IMR-90 (cell line): Measurements from ENCODE around the gene AGBL1. TPM values are rescaled to one million over a fixed set of nuclear protein-coding genes. Genes with fewer than 3 reads are reported as not detected.

ENCODE experiments used
- ATAC-seq: fragments of 200-7000 bp; cut with Tn5 transposase; 2 replicates; pipeline ENCODE4 v1.9.1; 2020; ENCODE audit warnings: low read depth, mild to moderate bottlenecking, moderate library complexity
- BruUV-seq: library from RNA; stranded (reverse); fragments of 400-500 nt; replicated peaks from 2 replicates; lab custom pipeline; 2021; lab: Mats Ljungman, UMichigan
- CTCF ChIA-PET: fragments of 300-600 bp; formaldehyde crosslinking; extraction: SDS; loops from one replicate; lab custom pipeline; 2021; ENCODE audit warnings: antibody characterized with exemption; lab: Yijun Ruan, JAX
- POLR2A ChIA-PET: fragments of 300-600 bp; sonication (Branson Sonifier 250); formaldehyde crosslinking; loops from one replicate; lab custom pipeline; 2022; ENCODE audit warnings: antibody characterized with exemption; ENCODE audit not compliant: unreplicated experiment; lab: Charles Lee
- DNase-seq: peaks from one replicate; pipeline ENCODE4 v3.0.0; 2013
- H2AFZ ChIP-seq: replicated peaks from 2 replicates; pipeline ENCODE3; 2013; ENCODE audit warnings: low read length, mild to moderate bottlenecking; ENCODE audit not compliant: poor library complexity
- H2AK5ac ChIP-seq: 2 replicates; pipeline ENCODE4 v1.6.1; 2013; ENCODE audit warnings: low read depth, low read length, inconsistent platforms
- H2AK9ac ChIP-seq: replicated peaks from 2 replicates; pipeline ENCODE3; 2013; ENCODE audit warnings: mild to moderate bottlenecking, low read depth, low read length, moderate library complexity; ENCODE audit not compliant: poor library complexity
- H2BK120ac ChIP-seq: 2 replicates; pipeline ENCODE4 v1.6.1; 2013; ENCODE audit warnings: low read depth, low read length, inconsistent platforms
- H2BK15ac ChIP-seq: 3 replicates; pipeline ENCODE4 v1.6.1; 2013; ENCODE audit warnings: low read depth, low read length, inconsistent platforms
- H2BK20ac ChIP-seq: 2 replicates; pipeline ENCODE4 v1.6.1; 2013; ENCODE audit warnings: low read depth, mild to moderate bottlenecking, inconsistent platforms, low read length, moderate library complexity
- H2BK5ac ChIP-seq: 2 replicates; pipeline ENCODE4 v1.6.1; 2013; ENCODE audit warnings: mild to moderate bottlenecking, low read depth, low read length, inconsistent platforms; ENCODE audit not compliant: poor library complexity, severe bottlenecking
- H3K14ac ChIP-seq: replicated peaks from 2 replicates; pipeline ENCODE4 v1.6.1; 2013; ENCODE audit warnings: low read depth, low read length, inconsistent platforms
- H3K18ac ChIP-seq: 2 replicates; pipeline ENCODE4 v1.6.1; 2013; ENCODE audit warnings: low read depth, low read length, control low read depth
- H3K23ac ChIP-seq: 2 replicates; pipeline ENCODE4 v1.6.1; 2013; ENCODE audit warnings: low read depth, low read length, inconsistent platforms
- H3K27ac ChIP-seq: 2 replicates; pipeline ENCODE4 v1.5.1; 2013; ENCODE audit warnings: mild to moderate bottlenecking, control low read depth, low read length; ENCODE audit not compliant: insufficient read depth
- H3K27me3 ChIP-seq: 2 replicates; pipeline ENCODE4 v1.6.1; 2013; ENCODE audit warnings: low read length; ENCODE audit not compliant: control insufficient read depth, insufficient read depth
- H3K36me3 ChIP-seq: 2 replicates; pipeline ENCODE4 v1.6.1; 2013; ENCODE audit warnings: low read length, mixed read lengths; ENCODE audit not compliant: control insufficient read depth, insufficient read depth
- H3K4ac ChIP-seq: 2 replicates; pipeline ENCODE4 v1.6.1; 2013; ENCODE audit warnings: low read depth, low read length, inconsistent platforms
- H3K4me1 ChIP-seq: 2 replicates; pipeline ENCODE4 v1.6.1; 2013; ENCODE audit warnings: low read length, mixed read lengths; ENCODE audit not compliant: control insufficient read depth, insufficient read depth
- H3K4me2 ChIP-seq: 2 replicates; pipeline ENCODE4 v1.6.1; 2013; ENCODE audit warnings: low read depth, mild to moderate bottlenecking, control low read depth, low read length, moderate library complexity
- H3K4me3 ChIP-seq: 2 replicates; pipeline ENCODE4 v1.5.1; 2013; ENCODE audit warnings: low read depth, mild to moderate bottlenecking, control low read depth, low read length, moderate library complexity; ENCODE audit not compliant: insufficient read depth
- H3K56ac ChIP-seq: 2 replicates; pipeline ENCODE4 v1.6.1; 2013; ENCODE audit warnings: low read length, inconsistent platforms; ENCODE audit not compliant: insufficient read depth; ENCODE audit errors: extremely low read depth
- H3K79me1 ChIP-seq, 2 experiments: 2 replicates each; pipeline ENCODE4 v1.6.1; 2013; ENCODE audit warnings: low read length in 2 of 2, inconsistent platforms in 1 of 2, low read depth in 1 of 2
- H3K9ac ChIP-seq: 2 replicates; pipeline ENCODE4 v1.6.1; 2013; ENCODE audit warnings: low read depth, low read length, control low read depth
- H3K9me1 ChIP-seq: 2 replicates; pipeline ENCODE4 v1.6.1; 2013; ENCODE audit warnings: low read length, inconsistent platforms; ENCODE audit not compliant: insufficient read depth
- H3K9me3 ChIP-seq: 2 replicates; pipeline ENCODE4 v1.6.1; 2013; ENCODE audit warnings: low read length; ENCODE audit not compliant: control insufficient read depth, insufficient read depth
- H4K20me1 ChIP-seq: 2 replicates; pipeline ENCODE4 v1.6.1; 2013; ENCODE audit warnings: low read length, inconsistent platforms; ENCODE audit not compliant: insufficient read depth
- H4K5ac ChIP-seq: 2 replicates; pipeline ENCODE4 v1.6.1; 2013; ENCODE audit warnings: mild to moderate bottlenecking, low read depth, low read length, control low read depth
- H4K8ac ChIP-seq, 2 experiments: 2 replicates each; pipeline ENCODE4 v1.6.1; 2013; ENCODE audit warnings: low read depth in 2 of 2, low read length in 2 of 2, control low read depth in 1 of 2, inconsistent platforms in 1 of 2
- H4K91ac ChIP-seq: 2 replicates; pipeline ENCODE4 v1.6.1; 2013; ENCODE audit warnings: low read depth, low read length, inconsistent platforms; ENCODE audit not compliant: insufficient read depth
- BHLHE40 ChIP-seq: fragments of 150-350 bp; IDR thresholded peaks from 2 replicates; pipeline ENCODE4 v1.6.1; 2016; ENCODE audit warnings: mild to moderate bottlenecking, low read depth, low read length
- CEBPB ChIP-seq: IDR thresholded peaks from 2 replicates; pipeline ENCODE4 v1.6.1; 2012; ENCODE audit warnings: low read depth, low read length, improper control_type of control experiment
- CHD1 ChIP-seq: IDR thresholded peaks from 2 replicates; pipeline ENCODE4 v1.6.1; 2012; ENCODE audit warnings: low read depth, low read length, improper control_type of control experiment
- FOS ChIP-seq: fragments of 150-350 bp; IDR thresholded peaks from 2 replicates; pipeline ENCODE4 v1.6.1; 2016; ENCODE audit warnings: low read depth, low read length
- MAFK ChIP-seq: IDR thresholded peaks from 2 replicates; pipeline ENCODE4 v1.6.1; 2012; ENCODE audit warnings: low read depth, low read length, improper control_type of control experiment
- MAZ ChIP-seq: IDR thresholded peaks from 2 replicates; pipeline ENCODE4 v1.6.1; 2012; ENCODE audit warnings: low read depth, mild to moderate bottlenecking, low read length, improper control_type of control experiment, moderate library complexity, borderline replicate concordance
- MXI1 ChIP-seq: IDR thresholded peaks from 2 replicates; pipeline ENCODE4 v1.6.1; 2012; ENCODE audit warnings: low read depth, mild to moderate bottlenecking, low read length, moderate library complexity, borderline replicate concordance
- NFE2L2 ChIP-seq: fragments of 150-350 bp; IDR thresholded peaks from 2 replicates; pipeline ENCODE4 v1.6.1; 2016; ENCODE audit warnings: low read depth, mild to moderate bottlenecking, low read length
- POLR2A ChIP-seq: IDR thresholded peaks from 2 replicates; pipeline ENCODE4 v1.6.1; 2012; ENCODE audit warnings: mild to moderate bottlenecking, low read depth, low read length
- RAD21 ChIP-seq: IDR thresholded peaks from 2 replicates; pipeline ENCODE4 v1.6.1; 2012; ENCODE audit warnings: low read length, improper control_type of control experiment
- RCOR1 ChIP-seq: IDR thresholded peaks from 2 replicates; pipeline ENCODE4 v1.6.1; 2012; ENCODE audit warnings: mild to moderate bottlenecking, low read length, improper control_type of control experiment; ENCODE audit not compliant: insufficient replicate concordance
- RFX5 ChIP-seq: IDR thresholded peaks from 2 replicates; pipeline ENCODE4 v1.8.0; 2012; ENCODE audit warnings: low read depth, mild to moderate bottlenecking, low read length, moderate library complexity
- WGBS, 2 experiments: methylation state at CpG; one replicate each; pipeline versions ENCODE4 v1.1.5 to v1.1.7; 2013; ENCODE audit warnings: missing lambda C conversion rate in 2 of 2; ENCODE audit not compliant: insufficient read length in 1 of 2; ENCODE audit errors: extremely low coverage in 2 of 2; 5-methylcytosine and 5-hydroxymethylcytosine counted together
- dilution Hi-C: fragments of 300-500 bp; cut with HindIII; formaldehyde crosslinking; loops from one replicate; pipeline ENCODE4 v1.14.3; 2018; ENCODE audit warnings: low sequenced_read_pairs; ENCODE audit not compliant: unreplicated experiment
- in situ Hi-C: fragments of 300-500 bp; cut with MboI; formaldehyde crosslinking; loops from 3 replicates; pipeline ENCODE4 v1.14.3; 2019; ENCODE audit warnings: low sequenced_read_pairs, inconsistent platforms, mixed read lengths
- intact Hi-C: fragments of 100-400 bp; cut with micrococcal nuclease; formaldehyde crosslinking; loops from 2 replicates; pipeline ENCODE4 v1.10.0; 2022
- polyA plus RNA-seq, 3 experiments: library from polyadenylated mRNA; depleted of rRNA; stranded (reverse); fragments of >200 nt; gene quantifications; 2 replicates each; pipeline ENCODE4 v1.2.3, GENCODE V29; 2012; ENCODE audit warnings: low replicate concordance in 1 of 3
- total RNA-seq: library from RNA; depleted of rRNA; stranded (reverse); fragments of >200 nt; gene quantifications from 2 replicates; pipeline ENCODE4 v1.2.3, GENCODE V29; 2012
- TF ChIP-seq, protein P1 (sequence below): conservative IDR thresholded peaks from 2 replicates; pipeline ENCODE4 v1.5.1; 2012; ENCODE audit warnings: mild to moderate bottlenecking, low read depth, low read length, improper control_type of control experiment
- TF ChIP-seq, protein P2 (sequence below): fragments of 150-350 bp; IDR thresholded peaks from 2 replicates; pipeline ENCODE4 v1.6.1; 2016; ENCODE audit warnings: low read depth, mild to moderate bottlenecking, low read length, moderate library complexity, borderline replicate concordance
- TF ChIP-seq, protein P3 (sequence below): fragments of 150-350 bp; IDR thresholded peaks from 2 replicates; pipeline ENCODE4 v1.6.1; 2017; ENCODE audit warnings: mild to moderate bottlenecking, antibody characterized with exemption, low read length, low read depth

Gene AGBL1
- total and polyA plus RNA-seq, 2 of the 4 experiments (the other 2 are of a cell fraction) = not detected

DNA sequence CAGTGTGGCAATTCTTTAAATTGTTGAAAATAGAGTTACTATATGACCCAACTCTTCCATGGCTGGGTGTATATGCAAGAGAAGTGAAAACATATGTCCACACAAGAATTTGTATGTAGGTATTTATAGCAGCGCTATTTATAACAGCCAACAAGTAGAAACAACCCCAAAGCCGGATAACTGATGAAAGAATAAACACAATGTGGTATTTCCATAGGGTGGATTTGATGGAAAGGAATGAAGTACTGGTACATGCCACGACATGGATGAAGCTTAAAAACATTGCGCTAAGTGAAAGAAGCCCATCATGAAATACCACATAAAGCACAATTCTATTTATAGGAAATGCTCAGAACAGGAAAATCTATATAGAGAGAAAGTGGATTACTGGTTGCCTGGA lies 554.5 kb downstream of the AGBL1 start:
- H2BK120ac ChIP-seq = no peak overlapping the region
- ATAC-seq (no peak), DNase-seq (no peak)
- no peak overlapping the region for H2AK5ac ChIP-seq
- no peaks in the 10 kb centered on the region for H3K9me1 ChIP-seq
- CTCF ChIA-PET = no interaction called here
- dilution Hi-C loops (no loop called here), intact Hi-C loops (no loop called here), in situ Hi-C loops (no loop called here)
- POLR2A ChIA-PET = no interaction called here
- no CpG with 5 or more reads among the region's 4 CpGs for WGBS, 2 experiments
- no peak overlapping the region for H3K4ac ChIP-seq
- H2AFZ ChIP-seq = no peak overlapping the region
- H3K27ac ChIP-seq = no peak overlapping the region
- TF ChIP-seq RFX5 (no peak), FOS (no peak), RCOR1 (no peak), MXI1 (no peak), CHD1 (no peak), POLR2A (no peak), MAFK (no peak), CEBPB (no peak), NFE2L2 (no peak), MAZ (no peak), RAD21 (no peak), BHLHE40 (no peak)
- TF ChIP-seq, protein P1, sequence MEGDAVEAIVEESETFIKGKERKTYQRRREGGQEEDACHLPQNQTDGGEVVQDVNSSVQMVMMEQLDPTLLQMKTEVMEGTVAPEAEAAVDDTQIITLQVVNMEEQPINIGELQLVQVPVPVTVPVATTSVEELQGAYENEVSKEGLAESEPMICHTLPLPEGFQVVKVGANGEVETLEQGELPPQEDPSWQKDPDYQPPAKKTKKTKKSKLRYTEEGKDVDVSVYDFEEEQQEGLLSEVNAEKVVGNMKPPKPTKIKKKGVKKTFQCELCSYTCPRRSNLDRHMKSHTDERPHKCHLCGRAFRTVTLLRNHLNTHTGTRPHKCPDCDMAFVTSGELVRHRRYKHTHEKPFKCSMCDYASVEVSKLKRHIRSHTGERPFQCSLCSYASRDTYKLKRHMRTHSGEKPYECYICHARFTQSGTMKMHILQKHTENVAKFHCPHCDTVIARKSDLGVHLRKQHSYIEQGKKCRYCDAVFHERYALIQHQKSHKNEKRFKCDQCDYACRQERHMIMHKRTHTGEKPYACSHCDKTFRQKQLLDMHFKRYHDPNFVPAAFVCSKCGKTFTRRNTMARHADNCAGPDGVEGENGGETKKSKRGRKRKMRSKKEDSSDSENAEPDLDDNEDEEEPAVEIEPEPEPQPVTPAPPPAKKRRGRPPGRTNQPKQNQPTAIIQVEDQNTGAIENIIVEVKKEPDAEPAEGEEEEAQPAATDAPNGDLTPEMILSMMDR = no peak
- TF ChIP-seq, protein P2, sequence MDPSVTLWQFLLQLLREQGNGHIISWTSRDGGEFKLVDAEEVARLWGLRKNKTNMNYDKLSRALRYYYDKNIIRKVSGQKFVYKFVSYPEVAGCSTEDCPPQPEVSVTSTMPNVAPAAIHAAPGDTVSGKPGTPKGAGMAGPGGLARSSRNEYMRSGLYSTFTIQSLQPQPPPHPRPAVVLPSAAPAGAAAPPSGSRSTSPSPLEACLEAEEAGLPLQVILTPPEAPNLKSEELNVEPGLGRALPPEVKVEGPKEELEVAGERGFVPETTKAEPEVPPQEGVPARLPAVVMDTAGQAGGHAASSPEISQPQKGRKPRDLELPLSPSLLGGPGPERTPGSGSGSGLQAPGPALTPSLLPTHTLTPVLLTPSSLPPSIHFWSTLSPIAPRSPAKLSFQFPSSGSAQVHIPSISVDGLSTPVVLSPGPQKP = no peak
- TF ChIP-seq, protein P3, sequence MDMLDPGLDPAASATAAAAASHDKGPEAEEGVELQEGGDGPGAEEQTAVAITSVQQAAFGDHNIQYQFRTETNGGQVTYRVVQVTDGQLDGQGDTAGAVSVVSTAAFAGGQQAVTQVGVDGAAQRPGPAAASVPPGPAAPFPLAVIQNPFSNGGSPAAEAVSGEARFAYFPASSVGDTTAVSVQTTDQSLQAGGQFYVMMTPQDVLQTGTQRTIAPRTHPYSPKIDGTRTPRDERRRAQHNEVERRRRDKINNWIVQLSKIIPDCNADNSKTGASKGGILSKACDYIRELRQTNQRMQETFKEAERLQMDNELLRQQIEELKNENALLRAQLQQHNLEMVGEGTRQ = no peak
- H2AK9ac ChIP-seq = no peak overlapping the region
- no peak overlapping the region for H4K91ac ChIP-seq
- H2BK15ac ChIP-seq = no peak overlapping the region
- H3K4me2 ChIP-seq = no peak overlapping the region
- H3K14ac ChIP-seq = no peak overlapping the region
- no TSS peak for BruUV-seq
- no peak overlapping the region for H3K18ac ChIP-seq
- H3K36me3 ChIP-seq = no peaks in the 10 kb centered on the region
- no peak overlapping the region for H2BK20ac ChIP-seq
- no peak overlapping the region for H4K8ac ChIP-seq
- no peak overlapping the region for H3K23ac ChIP-seq
- H3K79me1 ChIP-seq = no peaks in the 10 kb centered on the region
- no peak overlapping the region for H3K4me3 ChIP-seq
- H3K27me3 ChIP-seq = no peaks in the 10 kb centered on the region
- H4K5ac ChIP-seq = no peak overlapping the region
- peaks cover 17% of the 10 kb centered on the region for H3K9me3 ChIP-seq
- H3K4me1 ChIP-seq = no peaks in the 10 kb centered on the region
- no peak overlapping the region for H2BK5ac ChIP-seq
- no peak overlapping the region for H3K56ac ChIP-seq
- no peak overlapping the region for H3K9ac ChIP-seq
- no peaks in the 10 kb centered on the region for H4K20me1 ChIP-seq
